Measurements from ENCODE around the gene NPL.

The NPL gene

DNA sequence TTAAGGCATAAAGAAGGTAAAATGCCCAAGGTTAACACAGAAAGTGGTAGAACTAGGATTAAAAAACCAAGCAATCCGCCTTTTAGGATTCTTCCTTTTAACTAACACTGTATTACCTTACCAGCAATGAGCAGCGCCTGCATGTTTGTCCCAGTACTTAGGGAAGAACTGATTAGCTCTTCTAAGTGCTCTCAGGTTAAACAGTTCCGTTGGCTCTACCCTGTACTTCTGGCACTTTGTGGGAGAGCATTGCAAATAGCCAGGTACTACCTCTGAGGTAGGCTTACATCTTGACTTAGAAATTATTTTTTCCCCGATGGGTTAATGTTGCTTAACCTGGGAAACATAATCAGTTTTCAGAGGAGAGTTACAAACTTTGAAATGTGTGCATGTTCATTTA is 71.1 kb downstream of the NPL start:
- Mint-ChIP-seq H3K4me3 (no peak overlapping the region), H3K4me1 (no peaks in the 10 kb centered on the region), H3K36me3 (peaks cover 55% of the 10 kb centered on the region), H3K27me3 (no peaks in the 10 kb centered on the region), H3K27ac (no peak overlapping the region), H3K9me3 (no peaks in the 10 kb centered on the region)
- ATAC-seq, result no peak

DNA sequence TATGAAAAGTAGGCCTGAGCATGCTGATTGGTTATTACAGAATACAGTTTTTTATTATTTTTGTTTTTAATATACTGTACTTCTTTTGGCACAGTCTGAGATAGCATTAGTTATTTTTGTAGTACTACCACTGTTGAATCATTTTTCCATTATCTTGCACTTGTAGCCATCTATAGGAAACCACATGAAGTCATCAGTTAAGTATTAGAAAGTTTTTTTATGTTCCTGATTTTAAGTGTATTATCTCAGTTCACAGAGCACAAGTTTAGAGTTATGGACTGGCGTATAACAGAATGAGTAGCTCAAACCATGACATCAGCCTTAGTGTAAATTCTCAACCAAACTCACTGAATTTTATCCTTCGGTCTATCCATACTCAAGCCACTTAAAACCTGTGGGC is 72.4 kb downstream of the NPL start:
- H3K27ac Mint-ChIP-seq, result no peak overlapping the region
- no peaks in the 10 kb centered on the region for H3K4me1 Mint-ChIP-seq
- no peaks in the 10 kb centered on the region for H3K9me3 Mint-ChIP-seq
- H3K36me3 Mint-ChIP-seq, result peaks cover 67% of the 10 kb centered on the region
- no peak for ATAC-seq
- H3K27me3 Mint-ChIP-seq, result no peaks in the 10 kb centered on the region
- no peak overlapping the region for H3K4me3 Mint-ChIP-seq

DNA sequence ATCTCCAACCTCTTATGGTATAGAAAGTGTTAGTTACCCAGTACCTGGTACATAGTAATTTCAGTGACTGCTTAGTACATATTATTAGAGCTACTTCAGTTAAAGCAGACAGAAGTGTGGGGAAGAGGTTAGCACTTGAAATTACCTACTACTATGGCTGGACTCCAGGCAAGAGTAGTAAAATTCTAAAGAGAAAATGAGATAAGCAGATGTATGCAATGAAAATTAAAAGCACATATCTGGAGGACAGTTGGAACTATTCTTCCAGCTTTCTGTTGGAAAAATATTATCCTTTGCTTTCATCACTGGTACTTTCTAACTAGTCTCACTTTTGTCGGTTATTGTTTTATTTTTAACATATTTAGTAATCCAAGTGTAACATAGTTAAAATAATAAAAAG is 73.3 kb downstream of the NPL start:
- no peak overlapping the region for H3K4me3 Mint-ChIP-seq
- no peaks in the 10 kb centered on the region for H3K4me1 Mint-ChIP-seq
- no peak for ATAC-seq
- H3K27ac Mint-ChIP-seq, result no peak overlapping the region
- no peaks in the 10 kb centered on the region for H3K27me3 Mint-ChIP-seq
- H3K36me3 Mint-ChIP-seq, result peaks cover 72% of the 10 kb centered on the region
- H3K9me3 Mint-ChIP-seq, result no peaks in the 10 kb centered on the region

DNA sequence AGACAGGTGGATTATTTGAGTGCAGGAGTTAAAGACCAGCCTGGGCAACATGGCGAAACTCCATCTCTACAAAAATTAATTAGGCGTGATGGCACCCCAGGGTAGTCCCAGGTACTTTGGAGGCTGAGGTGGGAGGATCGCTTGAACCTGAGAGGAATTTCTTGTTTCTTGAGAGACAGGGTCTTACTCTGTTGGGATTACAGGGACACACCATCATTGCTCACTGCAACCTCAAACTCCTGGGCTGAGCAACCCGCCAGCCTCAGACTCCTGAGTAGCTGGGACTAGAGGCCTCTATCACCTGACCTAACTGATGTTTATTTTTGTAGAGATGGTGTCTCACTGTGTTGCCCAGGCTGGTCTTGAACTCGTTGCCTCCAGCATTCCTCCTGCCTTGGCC is 74.4 kb downstream of the NPL start:
- peaks cover 62% of the 10 kb centered on the region for H3K36me3 Mint-ChIP-seq
- H3K27ac Mint-ChIP-seq, result no peak overlapping the region
- no peaks in the 10 kb centered on the region for H3K4me1 Mint-ChIP-seq
- no peak overlapping the region for H3K4me3 Mint-ChIP-seq
- H3K27me3 Mint-ChIP-seq, result no peaks in the 10 kb centered on the region
- no peak for ATAC-seq
- no peaks in the 10 kb centered on the region for H3K9me3 Mint-ChIP-seq

DNA sequence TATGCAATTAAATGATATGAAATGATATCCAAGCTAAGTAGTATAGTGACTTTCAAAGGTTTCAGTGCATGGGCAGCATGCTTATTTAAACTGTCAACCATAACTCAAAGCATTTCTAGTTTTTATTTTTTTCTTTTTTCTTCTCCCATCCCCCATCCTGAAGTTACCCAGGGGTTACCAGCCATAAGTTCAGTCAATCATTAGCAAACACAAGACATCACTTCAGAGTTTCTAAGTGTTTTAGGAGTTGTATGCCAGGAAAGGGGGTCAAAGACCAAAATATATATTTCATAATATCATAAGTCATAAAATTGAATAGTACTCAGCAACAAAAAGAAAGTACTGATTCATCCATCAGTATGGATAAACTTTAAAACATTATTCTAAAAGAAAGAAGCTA is 78.3 kb downstream of the NPL start:
- Mint-ChIP-seq H3K4me3 (no peak overlapping the region), H3K27ac (no peak overlapping the region), H3K9me3 (no peaks in the 10 kb centered on the region), H3K36me3 (peaks cover 68% of the 10 kb centered on the region), H3K4me1 (no peaks in the 10 kb centered on the region), H3K27me3 (no peaks in the 10 kb centered on the region)
- no peak for ATAC-seq

DNA sequence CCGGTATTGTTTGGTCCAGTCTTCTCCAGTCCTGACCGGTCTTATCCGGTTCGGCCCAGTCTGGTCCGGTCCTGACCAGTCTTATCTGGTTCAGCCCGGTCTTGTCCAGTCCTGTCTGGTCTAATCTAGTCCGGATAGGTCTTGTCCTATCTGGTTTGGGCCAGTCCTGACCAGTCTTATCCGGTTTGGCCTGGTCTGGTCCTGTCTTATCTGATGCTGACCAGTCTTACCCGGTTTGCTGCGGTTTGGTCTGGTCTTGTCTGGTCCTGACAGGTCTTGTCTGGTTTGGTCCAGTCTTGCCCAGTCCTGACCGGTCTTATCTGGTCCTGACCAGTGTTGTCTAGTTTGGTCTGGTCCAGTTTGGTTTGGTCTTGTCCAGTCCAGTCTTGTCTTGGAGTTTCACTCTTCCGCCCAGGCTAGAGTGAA is 79.7 kb downstream of the NPL start:
- no peak for ATAC-seq
- Mint-ChIP-seq H3K27me3 (no peaks in the 10 kb centered on the region), H3K36me3 (peaks cover 79% of the 10 kb centered on the region), H3K4me1 (no peaks in the 10 kb centered on the region), H3K27ac (no peak overlapping the region), H3K9me3 (no peaks in the 10 kb centered on the region), H3K4me3 (no peak overlapping the region)

DNA sequence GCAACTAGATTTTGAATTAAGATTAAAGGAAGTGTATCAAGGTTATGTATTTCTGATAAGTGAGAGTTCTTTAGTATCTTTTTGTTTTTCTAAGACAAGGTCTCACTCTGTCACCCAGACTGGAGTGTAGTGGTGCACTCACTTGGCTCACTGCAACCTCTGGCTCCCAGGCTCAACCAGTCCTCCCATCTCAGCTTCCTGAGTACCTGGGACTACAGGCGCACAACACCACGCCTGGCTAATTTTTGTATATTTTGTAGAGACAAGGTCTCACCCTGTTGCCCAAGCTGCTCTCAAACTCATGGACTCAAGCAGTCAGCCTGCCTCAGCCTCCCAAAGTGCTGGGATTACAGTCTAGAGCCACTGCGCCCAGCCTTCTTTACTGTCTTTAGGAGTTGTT is 83.3 kb downstream of the NPL start:
- H3K27ac Mint-ChIP-seq, result peak overlapping the region; percentile 8
- no peak for ATAC-seq
- H3K9me3 Mint-ChIP-seq, result no peaks in the 10 kb centered on the region
- H3K4me3 Mint-ChIP-seq, result no peak overlapping the region
- peaks cover 64% of the 10 kb centered on the region for H3K36me3 Mint-ChIP-seq
- no peaks in the 10 kb centered on the region for H3K27me3 Mint-ChIP-seq
- H3K4me1 Mint-ChIP-seq, result no peaks in the 10 kb centered on the region

DNA sequence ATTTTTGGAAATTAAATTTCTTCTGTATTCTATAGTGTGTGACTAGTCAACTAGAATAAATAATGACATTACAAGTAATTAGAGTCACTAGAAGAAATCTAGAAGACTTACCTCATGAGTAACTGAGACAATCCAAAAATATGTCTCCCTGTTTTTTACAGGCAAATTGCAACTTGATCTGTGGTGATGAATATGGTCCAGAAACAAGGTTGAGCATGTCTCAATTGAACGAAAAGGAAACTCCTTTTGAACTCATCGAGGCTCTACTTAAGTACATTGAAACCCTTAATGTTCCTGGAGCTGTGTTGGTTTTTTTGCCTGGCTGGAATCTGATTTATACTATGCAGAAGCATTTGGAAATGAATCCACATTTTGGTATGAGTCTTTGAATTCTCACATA is 86.3 kb downstream of the NPL start:
- Mint-ChIP-seq H3K4me1 (no peaks in the 10 kb centered on the region), H3K9me3 (no peaks in the 10 kb centered on the region), H3K27ac (no peak overlapping the region), H3K4me3 (no peak overlapping the region), H3K36me3 (peaks cover 77% of the 10 kb centered on the region), H3K27me3 (no peaks in the 10 kb centered on the region)
- no peak for ATAC-seq

DNA sequence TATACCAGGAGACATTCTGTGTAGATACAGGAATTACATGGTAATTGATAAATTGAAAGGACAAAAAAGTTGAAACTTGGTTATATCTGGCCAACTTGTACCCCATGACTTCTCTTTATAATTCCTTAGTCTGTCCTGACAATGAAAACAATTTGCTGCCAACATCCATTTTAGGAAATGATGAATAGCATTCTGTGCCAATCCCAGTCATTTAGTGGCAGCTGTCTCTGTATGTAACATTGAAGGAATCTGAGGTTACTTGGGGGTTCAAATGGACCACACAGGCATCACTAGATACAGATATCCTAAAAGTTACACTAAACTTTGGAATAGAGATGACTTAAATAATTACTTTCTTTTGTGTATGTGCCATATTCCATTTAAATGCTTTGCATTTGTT is 87.8 kb downstream of the NPL start:
- no peak overlapping the region for H3K4me3 Mint-ChIP-seq
- no peaks in the 10 kb centered on the region for H3K4me1 Mint-ChIP-seq
- H3K36me3 Mint-ChIP-seq, result peaks cover 79% of the 10 kb centered on the region
- H3K27ac Mint-ChIP-seq, result no peak overlapping the region
- H3K9me3 Mint-ChIP-seq, result no peaks in the 10 kb centered on the region
- no peak for ATAC-seq
- no peaks in the 10 kb centered on the region for H3K27me3 Mint-ChIP-seq

DNA sequence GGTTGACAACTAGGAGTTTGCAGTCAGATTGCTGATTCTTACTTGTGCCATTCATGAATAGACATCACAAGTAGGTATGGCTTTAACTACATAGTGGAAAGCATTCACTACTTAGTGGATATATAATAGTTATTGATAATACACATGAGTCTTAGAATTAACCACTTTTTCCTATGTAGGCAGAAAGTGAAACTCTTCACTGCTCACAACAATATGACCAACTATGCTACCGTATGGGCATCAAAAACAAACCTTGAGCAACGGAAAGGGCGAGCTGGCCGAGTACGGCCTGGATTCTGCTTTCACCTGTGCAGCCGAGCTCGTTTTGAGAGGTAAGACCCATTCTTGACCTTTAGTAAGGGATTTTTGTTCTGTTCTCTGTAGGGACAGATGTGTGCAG is 88.3 kb downstream of the NPL start:
- Mint-ChIP-seq H3K36me3 (peaks cover 82% of the 10 kb centered on the region), H3K9me3 (no peaks in the 10 kb centered on the region), H3K27me3 (no peaks in the 10 kb centered on the region), H3K4me1 (no peaks in the 10 kb centered on the region), H3K27ac (no peak overlapping the region), H3K4me3 (no peak overlapping the region)
- ATAC-seq, result no peak

All from stimulated activated memory B cell treated with anti-CD40 and anti-IgM and Interleukin-4, amounts not matched to agents 10 μg/mL and 1 μg/mL and 100 μg/mL, for 72 hours (primary cell).